Erythroblast (primary cell): ENCODE data around the gene HOATZ.

ENCODE experiments used
- GATA1 ChIP-seq: IDR thresholded peaks from 2 replicates; pipeline ENCODE4 v1.6.1; 2011; ENCODE audit warnings: low read depth, mild to moderate bottlenecking, control low read depth, low read length, moderate library complexity
- POLR2A ChIP-seq: IDR thresholded peaks from 2 replicates; pipeline ENCODE4 v1.6.1; 2011; ENCODE audit warnings: mild to moderate bottlenecking, low read length

- TF ChIP-seq POLR2A = no peak
- no peak for TF ChIP-seq GATA1
These were observed 35.7 kb downstream of the HOATZ start for GRCh38 chr11:111550258-111550657.
